ENCODE measurements around the gene ZFTA.

DNA sequence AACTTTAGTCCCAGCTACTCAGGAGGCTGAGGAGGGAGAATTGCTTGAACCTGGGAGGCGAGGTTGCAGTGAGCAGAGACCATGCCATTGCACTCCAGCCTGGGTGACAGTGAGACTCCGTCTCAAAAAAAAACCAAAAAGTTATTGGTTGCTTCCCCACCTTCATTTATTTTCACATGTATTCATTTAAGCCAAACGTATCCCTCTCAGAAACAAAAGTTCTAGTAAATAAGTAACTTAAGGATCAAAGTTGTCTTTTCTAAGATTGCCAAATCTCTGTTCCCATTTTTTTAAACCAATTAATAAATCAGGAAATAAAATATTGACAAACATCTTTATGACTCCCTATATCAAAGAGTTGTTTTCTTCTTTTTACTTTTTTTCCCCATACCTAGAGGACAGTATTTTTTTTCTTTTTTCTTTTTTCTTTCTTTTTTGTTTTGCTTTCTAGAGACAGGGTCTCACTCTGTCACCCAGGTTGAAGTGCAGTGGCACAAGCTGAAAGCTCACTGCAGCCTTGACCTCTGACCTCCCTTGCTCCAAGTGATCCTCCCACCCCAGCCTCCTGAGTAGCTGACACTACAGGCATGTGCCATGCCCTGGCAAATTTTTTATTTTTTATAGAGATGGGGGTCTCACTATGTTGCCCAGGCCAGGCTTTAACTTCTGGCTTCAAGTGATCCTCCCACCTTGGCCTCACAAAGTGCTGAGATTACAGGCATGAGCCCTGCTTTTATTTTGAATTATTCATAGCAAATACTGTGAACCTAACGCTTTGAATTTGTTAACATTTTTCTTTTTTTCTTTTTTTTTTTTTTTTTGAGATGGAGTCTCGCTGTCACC lies 11.4 kb downstream of the ZFTA start:
- no peak for TF ChIP-seq ZNF70 (CRISPR knock-in tag; IDR thresholded peaks at IDR 0.05)
- no peak for TF ChIP-seq ZFP3 (CRISPR knock-in tag; IDR thresholded peaks at IDR 0.05)

All from SK-N-SH treated with all-trans-retinoic acid at 6 μM for 48 hours (cell line).